Gastrocnemius medialis (tissue), 4 donors: ENCODE data around the gene RPN2. TPM values are rescaled to one million over a fixed set of nuclear protein-coding genes. Genes with fewer than 3 reads are reported as not detected.

Source experiments
- ATAC-seq, 2 donors: fragments of 150-250 bp; one replicate each; pipeline ENCODE4 v1.9.1; 2016
- DNase-seq, 2 donors: peaks; one replicate each; pipeline ENCODE4 v3.0.0-alpha.2; 2019
- H3K27ac ChIP-seq, 4 donors: fragments of 200-600 bp; sonication (generic); 1 replicate in 1 of 4; 2 replicates in 3 of 4; pipeline ENCODE4 v1.5.1; 2016 to 2018; ENCODE audit warnings: mild to moderate bottlenecking in 2 of 4, moderate library complexity in 1 of 4
- H3K27me3 ChIP-seq, 3 donors: fragments of 200-600 bp; sonication (generic) in 2 of 3; 1 replicate in 1 of 3; 2 replicates in 2 of 3; pipeline versions ENCODE4 v1.5.1 to v1.6.0; 2016 to 2019; ENCODE audit warnings: mild to moderate bottlenecking in 1 of 3, moderate library complexity in 1 of 3
- H3K36me3 ChIP-seq, 2 donors: fragments of 200-600 bp; sonication (generic) in 1 of 2; one replicate each; pipeline ENCODE4 v1.5.1; 2017 to 2018
- H3K4me1 ChIP-seq, 2 donors: fragments of 200-600 bp; sonication (generic) in 1 of 2; one replicate each; pipeline ENCODE4 v1.5.1; 2016 to 2017; ENCODE audit warnings: mild to moderate bottlenecking in 2 of 2
- H3K4me3 ChIP-seq, 4 donors: fragments of 200-600 bp; sonication (generic) in 3 of 4; 1 replicate in 1 of 4; 2 replicates in 3 of 4; pipeline ENCODE4 v1.5.1; 2016 to 2019; ENCODE audit warnings: mild to moderate bottlenecking in 2 of 4
- H3K9me3 ChIP-seq, 3 donors: fragments of 200-600 bp; sonication (generic) in 2 of 3; 1 replicate in 1 of 3; 2 replicates in 2 of 3; pipeline ENCODE4 v1.5.1; 2016 to 2019
- POLR2A ChIP-seq, 2 donors: fragments of 450-650 bp; IDR thresholded peaks; one replicate each; pipeline ENCODE4 v1.6.1; 2017; ENCODE audit warnings: antibody characterized with exemption in 2 of 2, mild to moderate bottlenecking in 2 of 2, moderate library complexity in 2 of 2
- in situ Hi-C, 4 donors: fragments of 200-750 bp; cut with MboI; loops; one replicate each; pipeline versions ENCODE4 v1.15.0 to v1.8.0; 2017; ENCODE audit warnings: low sequenced_read_pairs in 4 of 4
- intact Hi-C: fragments of 100-400 bp; cut with DNase I; formaldehyde crosslinking; loops from one replicate; pipeline ENCODE4 v1.15.1; 2023; ENCODE audit warnings: low total_unique reads
- total RNA-seq, 4 donors: library from RNA; depleted of rRNA; stranded (reverse); fragments of >200 nt; gene quantifications; one replicate each; pipeline versions ENCODE4 v1.1.0 to v1.2.3, GENCODE V29; 2016
- TF ChIP-seq, protein P1 (sequence below), 5 experiments: fragments of 450-650 bp in 3 of 5; fragments of 200-600 bp in 2 of 5; sonication (generic) in 2 of 5; IDR thresholded peaks in 4 of 5; conservative IDR thresholded peaks in 1 of 5; 1 replicate in 4 of 5; 2 replicates in 1 of 5; pipeline ENCODE4 v1.5.1; 2016 to 2019; ENCODE audit warnings: antibody characterized with exemption in 5 of 5, mild to moderate bottlenecking in 3 of 5, moderate library complexity in 3 of 5

RPN2 gene
- total RNA-seq, 4 donors from 2014 or later = 85.7 to 132 (median 127) TPM

DNA sequence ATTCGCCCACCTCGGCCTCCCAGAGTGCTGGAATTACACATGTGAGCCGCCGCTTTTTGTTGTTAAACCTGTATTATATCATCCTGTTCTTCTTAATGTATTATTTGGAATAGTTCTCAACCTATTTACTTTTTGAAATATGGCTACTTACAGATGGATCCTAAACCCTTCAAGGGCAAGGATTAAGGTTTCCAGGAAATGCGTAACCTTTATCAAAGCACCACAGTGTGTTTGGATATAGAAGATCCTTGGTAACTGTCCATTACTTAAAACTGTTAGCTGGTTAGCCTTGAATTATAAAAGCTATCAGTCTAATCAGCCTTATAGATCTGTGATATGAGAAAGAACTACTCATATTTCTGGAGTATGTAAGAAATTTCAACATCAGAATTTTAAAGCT lies 12.3 kb upstream of the RPN2 start:
- Histone ChIP-seq H3K9me3 (no peaks in the 10 kb centered on the region), H3K27me3 (no peaks in the 10 kb centered on the region), H3K27ac (no peak overlapping the region), H3K36me3 (peaks cover 0 to 17% of the 10 kb centered on the region in 2 donors), H3K4me3 (no peak overlapping the region), H3K4me1 (no peaks in the 10 kb centered on the region)
- no peak for ATAC-seq
- in situ Hi-C loops (no loop called here), intact Hi-C loops (no loop called here)
- no peak for DNase-seq
- TF ChIP-seq, protein P1, sequence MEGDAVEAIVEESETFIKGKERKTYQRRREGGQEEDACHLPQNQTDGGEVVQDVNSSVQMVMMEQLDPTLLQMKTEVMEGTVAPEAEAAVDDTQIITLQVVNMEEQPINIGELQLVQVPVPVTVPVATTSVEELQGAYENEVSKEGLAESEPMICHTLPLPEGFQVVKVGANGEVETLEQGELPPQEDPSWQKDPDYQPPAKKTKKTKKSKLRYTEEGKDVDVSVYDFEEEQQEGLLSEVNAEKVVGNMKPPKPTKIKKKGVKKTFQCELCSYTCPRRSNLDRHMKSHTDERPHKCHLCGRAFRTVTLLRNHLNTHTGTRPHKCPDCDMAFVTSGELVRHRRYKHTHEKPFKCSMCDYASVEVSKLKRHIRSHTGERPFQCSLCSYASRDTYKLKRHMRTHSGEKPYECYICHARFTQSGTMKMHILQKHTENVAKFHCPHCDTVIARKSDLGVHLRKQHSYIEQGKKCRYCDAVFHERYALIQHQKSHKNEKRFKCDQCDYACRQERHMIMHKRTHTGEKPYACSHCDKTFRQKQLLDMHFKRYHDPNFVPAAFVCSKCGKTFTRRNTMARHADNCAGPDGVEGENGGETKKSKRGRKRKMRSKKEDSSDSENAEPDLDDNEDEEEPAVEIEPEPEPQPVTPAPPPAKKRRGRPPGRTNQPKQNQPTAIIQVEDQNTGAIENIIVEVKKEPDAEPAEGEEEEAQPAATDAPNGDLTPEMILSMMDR (IDR thresholded peaks at IDR 0.05 in 4 of 5, conservative IDR thresholded peaks at IDR 0.05 in 1 of 5) = no peak
- no peak for TF ChIP-seq POLR2A (IDR thresholded peaks at IDR 0.05)

DNA sequence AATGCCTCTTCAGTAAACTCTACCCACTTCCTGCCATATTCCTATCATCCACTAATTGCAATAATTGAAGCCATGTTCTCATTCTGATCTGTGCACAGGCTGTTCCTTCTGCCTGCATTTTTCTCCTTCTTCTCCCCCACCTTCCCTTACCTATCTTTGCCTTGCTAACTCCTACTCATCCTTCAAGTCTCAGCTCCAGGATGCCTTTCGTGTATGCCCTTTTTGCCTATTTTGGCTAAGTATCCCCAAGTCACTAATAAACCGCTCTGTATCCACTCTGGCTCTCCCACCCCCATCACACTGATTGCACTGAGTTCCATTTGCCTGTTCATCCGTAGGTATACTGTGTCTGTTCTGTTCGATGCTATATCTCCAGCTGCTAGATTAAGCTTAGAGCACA lies 6.3 kb upstream of the RPN2 start:
- peaks cover 0 to 4% of the 10 kb centered on the region in 2 donors for H3K36me3 ChIP-seq
- H3K4me1 ChIP-seq = peaks cover 6 to 8% of the 10 kb centered on the region in 2 donors
- H3K4me3 ChIP-seq = no peak overlapping the region
- intact Hi-C loops = no loop called here
- TF ChIP-seq, protein P1 (IDR thresholded peaks at IDR 0.05 in 4 of 5, conservative IDR thresholded peaks at IDR 0.05 in 1 of 5) = no peak
- no peak for TF ChIP-seq POLR2A (IDR thresholded peaks at IDR 0.05)
- H3K27ac ChIP-seq = no peak overlapping the region
- ATAC-seq = no peak
- H3K9me3 ChIP-seq = no peaks in the 10 kb centered on the region
- in situ Hi-C loops = no loop called here
- H3K27me3 ChIP-seq = no peaks in the 10 kb centered on the region
- DNase-seq = no peak

DNA sequence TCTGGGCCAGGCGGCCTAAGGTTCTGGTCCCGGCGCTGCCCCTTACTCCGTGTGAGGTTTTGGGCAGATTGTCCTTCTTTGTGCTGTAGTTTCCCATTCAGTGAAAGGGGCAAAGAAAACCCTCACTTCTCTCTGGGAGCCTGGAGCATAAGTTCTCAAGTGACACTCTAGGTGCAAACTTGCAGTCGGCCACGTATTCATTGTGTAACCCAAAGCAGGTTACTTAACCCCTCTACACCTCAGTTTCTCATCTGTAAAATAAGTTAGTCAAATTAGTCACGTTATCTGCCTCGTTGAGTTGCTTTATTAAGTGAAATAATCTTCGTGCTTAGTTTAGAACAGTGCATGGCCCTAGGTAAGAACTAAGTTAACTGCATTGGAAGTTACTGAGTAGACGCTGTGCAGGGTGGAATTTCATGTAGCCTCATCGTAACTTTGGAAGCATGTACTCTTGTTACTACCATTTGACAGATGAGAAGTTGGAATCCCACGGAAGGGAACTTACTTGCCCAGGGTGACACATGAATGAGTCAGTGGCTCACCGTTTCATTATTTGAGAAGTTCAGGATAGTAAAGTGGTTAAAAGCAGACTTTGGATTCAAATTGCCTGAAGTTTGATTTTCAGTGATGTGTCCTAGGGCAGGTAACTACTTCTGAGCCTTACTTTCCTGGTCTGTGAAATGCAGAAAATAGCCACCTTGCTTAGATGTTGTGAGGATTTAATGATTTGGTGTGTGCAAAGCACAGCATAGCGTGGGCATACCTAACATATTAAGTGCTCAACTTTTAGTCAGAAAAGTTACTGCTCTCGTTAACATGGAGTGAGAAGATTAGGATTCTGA lies 774 bp downstream of the RPN2 start:
- peak overlapping the region; percentile 69 to 95 (median 84) for H3K4me3 ChIP-seq
- H3K36me3 ChIP-seq = peaks cover 0 to 10% of the 10 kb centered on the region in 2 donors
- ATAC-seq (peak; percentile 53 to 66), DNase-seq (peak in 1 of 2 donors; percentile 16)
- H3K27ac ChIP-seq = peak overlapping the region; percentile 94 to 98 (median 98)
- H3K9me3 ChIP-seq = no peaks in the 10 kb centered on the region
- intact Hi-C loops = loop anchor here (1.0 to 2.0 kb wide), 2 partner anchors 83 to 347 kb away; partner anchors contain the start of gene BLCAP
- H3K27me3 ChIP-seq = no peaks in the 10 kb centered on the region
- in situ Hi-C loops = loop anchor here in 1 of 4 donors (25.0 kb wide), 1 partner anchor 807 kb away; no protein-coding TSS in a partner anchor
- peaks cover 30 to 38% of the 10 kb centered on the region in 2 donors for H3K4me1 ChIP-seq
- TF ChIP-seq POLR2A (IDR thresholded peaks at IDR 0.05) = no peak
- TF ChIP-seq, protein P1 (IDR thresholded peaks at IDR 0.05 in 4 of 5, conservative IDR thresholded peaks at IDR 0.05 in 1 of 5) = no peak

DNA sequence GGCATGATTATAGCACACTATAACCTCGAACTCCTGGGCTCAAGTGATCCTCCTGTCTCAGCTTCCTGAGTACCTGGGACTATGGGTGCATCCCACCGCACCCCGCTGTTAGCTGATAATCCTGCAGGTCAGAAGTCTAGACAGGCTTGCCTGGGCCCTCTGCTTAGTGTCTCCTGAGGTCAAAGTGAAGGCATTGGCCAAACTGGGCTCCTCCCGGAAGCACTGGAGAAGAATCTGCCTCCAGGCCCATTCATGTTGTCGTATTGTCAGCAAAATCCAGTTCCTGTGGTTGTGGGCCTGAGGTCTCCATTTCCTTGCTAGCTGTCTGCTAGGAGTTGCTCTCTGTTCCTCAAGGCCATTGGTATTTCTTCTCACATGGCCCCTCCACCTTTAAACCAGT lies 6.6 kb downstream of the RPN2 start:
- Histone ChIP-seq H3K36me3 (peaks cover 0 to 30% of the 10 kb centered on the region in 2 donors), H3K27ac (peak overlapping the region in 1 of 4 donors; percentile 12), H3K27me3 (no peaks in the 10 kb centered on the region), H3K9me3 (no peaks in the 10 kb centered on the region), H3K4me1 (peaks cover 25 to 26% of the 10 kb centered on the region in 2 donors), H3K4me3 (no peak overlapping the region)
- no peak for ATAC-seq
- DNase-seq = no peak
- TF ChIP-seq, protein P1 (IDR thresholded peaks at IDR 0.05 in 4 of 5, conservative IDR thresholded peaks at IDR 0.05 in 1 of 5) = no peak
- TF ChIP-seq POLR2A (IDR thresholded peaks at IDR 0.05) = no peak
- intact Hi-C loops = no loop called here
- in situ Hi-C loops = loop anchor here in 1 of 4 donors (25.0 kb wide), 1 partner anchor 802 kb away; no protein-coding TSS in a partner anchor
